Stimulated activated CD4-positive, alpha-beta T cell treated with anti-CD3 and anti-CD28 coated beads, Interleukin-1b, Interleukin-23, amount 100 ng/mL, for 24 hours (primary cell): ENCODE data around the gene FAM98B.
"Not testable (repeated sequence)": the region's sequence is repeated elsewhere in the genome, so short reads cannot be mapped to it uniquely, and the experiment has no call there.

Experiments
- DNase-seq, 4 experiments: peaks; one replicate each; pipeline ENCODE4 v3.0.0-alpha.2; 2020; ENCODE audit warnings: low read depth in 4 of 4, low spot score in 1 of 4

The FAM98B gene

DNA sequence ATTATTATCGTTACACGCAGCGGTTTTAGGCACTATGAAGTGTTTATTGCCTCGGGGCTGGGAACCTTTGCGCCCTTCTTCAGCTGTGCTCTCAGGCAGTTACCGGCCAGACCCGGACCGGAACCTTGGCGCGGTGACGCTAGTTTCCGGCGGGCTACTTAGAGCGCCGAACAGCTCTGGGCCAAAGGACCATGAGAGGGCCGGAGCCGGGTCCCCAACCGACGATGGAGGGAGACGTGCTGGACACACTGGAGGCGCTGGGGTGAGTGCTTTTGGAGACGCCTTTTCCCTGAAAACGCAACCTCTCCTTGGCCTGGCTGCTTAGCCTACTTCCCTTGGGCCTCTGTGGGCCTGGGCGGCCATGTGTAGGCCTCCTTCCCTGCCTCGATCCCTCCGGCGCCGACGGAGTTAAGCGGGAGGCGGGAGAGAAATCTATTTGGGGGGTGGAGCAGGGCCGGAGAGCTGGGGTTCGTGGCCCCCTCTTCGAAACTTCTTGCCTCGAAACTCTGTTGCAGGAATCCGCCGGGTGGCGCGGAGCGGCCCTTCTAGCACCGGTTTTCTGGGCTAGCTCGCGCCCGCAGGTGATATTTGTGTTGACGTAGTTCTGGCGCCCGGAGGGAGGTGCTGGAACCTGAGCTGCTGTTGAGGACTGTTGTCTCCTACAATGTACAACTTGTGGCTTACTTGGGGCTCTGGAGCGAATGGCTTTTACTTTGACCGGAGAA lies at the start of gene FAM98B:
Gene FAM98B, plus strand, starts transcription at position 157 of the 725 bp plus-strand sequence. Its CDS starts 35 bp downstream, at position 192.
- peak; percentile 79 to 88 (median 84) for DNase-seq

DNA sequence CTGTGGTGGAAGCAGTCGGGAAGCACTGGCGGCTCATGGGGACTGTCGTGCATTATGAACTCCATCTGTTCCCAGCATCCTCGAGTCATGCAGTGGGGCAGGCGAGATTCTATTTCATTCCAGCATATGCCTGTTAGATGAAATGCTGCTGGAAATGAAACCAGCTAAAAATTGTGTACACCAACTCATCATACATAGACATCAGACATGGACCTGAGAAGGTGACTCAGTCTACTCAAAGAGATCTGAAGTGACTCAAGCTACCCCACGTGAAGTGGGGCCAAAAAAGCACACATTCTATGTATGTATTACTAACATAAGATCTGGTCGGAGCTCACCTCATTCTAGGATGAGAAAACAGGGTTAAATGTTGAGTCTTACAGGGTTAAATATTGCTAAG lies 47.5 kb upstream of the FAM98B start:
- DNase-seq: no peak

DNA sequence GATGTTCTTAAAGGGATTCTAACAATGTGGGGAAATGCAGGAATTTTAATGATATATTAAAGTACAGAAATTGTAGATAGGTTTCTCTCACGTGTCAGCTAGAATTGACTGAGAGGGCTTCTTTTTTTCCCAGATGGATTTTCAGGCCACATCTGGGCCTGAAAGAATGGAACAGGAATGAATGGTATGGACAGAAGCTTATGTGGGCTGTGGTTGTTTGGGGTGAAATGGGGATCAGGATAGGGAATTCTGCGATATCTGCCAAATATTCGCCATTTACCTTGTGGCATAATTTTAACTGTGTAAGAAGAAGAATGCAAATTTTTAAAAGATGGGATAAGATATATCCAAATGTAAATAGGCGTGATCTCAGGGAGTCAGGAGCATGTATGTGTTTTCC lies 45.4 kb upstream of the FAM98B start:
- DNase-seq: no peak

DNA sequence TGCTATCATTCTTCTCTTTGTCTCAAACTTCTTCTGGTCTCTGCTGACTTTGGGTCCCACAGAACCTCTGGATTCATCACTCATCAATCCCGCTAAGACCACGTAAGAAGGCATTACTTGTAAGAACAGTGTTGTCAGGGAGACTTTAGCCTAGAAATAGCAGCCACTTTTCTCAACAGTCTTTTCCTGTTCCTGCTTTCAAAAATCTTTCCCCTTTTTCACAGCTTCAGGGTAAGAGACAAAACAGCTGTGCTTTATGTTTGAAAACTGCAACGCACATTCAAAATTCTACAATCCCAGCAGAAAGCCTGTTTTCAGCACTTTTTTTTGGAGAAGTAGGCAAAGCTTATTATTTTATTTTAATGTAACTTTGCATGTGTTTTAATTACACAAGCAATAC lies 42.0 kb upstream of the FAM98B start:
- no peak for DNase-seq

DNA sequence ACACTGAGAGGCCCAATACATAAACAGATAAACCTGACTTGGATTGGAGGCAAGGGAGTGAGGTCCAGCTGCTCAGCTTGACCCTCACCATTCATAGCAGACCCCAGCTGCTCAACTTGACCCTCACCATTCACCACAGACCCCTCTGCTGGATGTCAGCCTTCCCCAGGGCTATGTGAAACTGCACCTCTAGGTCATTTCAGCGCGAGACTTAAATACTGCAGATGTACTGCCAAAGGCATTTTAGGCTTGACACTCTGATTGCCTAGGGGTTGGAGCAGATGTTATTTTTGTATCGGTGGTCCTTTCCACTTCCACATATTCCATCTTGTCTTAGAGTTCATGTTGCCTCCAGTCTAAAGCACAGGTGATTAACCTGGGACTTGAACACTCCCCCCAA lies 41.5 kb upstream of the FAM98B start:
- DNase-seq: no peak

DNA sequence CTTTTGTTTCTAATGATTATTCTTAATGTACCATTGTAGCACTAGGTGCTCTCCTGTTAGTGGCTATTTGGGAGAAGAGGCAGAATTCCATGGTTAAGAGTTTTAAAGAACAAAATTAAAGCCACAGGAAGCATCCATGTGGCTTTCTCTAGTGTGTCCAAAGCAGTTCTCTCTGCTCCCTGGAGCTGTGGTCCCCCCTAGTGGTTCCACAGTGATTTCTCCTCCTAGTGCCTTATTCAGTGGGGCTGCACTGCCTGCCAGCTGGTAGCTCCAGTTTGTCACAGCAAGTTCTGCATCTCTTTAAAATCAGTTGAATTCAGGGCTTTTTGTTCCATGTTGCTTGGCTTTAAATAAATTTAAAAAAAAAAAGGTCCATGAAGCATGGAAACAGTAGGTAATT lies 39.6 kb upstream of the FAM98B start:
- no peak for DNase-seq

DNA sequence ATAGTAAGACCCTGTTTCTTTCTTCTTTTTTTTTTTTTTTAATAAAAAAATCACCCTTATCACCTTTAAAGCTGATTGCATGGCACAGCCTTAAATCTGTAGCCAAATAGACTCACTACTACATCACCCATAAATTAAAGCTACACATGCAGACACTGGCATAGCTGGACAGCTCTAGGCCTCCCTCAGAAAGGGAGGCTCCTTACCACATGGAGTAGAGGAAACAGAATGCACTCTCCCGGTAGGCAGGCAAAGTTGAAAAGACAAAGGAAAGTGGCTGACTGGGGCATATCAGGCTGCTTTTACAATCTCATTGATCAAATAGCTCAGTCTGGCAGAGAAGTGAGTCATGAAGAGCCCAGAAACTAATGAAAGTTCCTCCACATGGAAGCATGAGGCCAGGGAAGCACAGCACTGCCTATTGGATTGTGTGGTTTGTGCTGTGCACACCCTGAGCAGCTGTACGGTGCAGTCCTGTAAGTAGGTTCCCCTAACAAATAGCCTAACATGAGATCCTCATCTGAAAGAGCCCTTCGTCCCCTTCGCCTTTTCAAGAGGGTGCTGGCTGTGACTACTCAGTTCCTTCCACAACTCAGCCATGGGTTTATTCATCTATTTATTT lies 32.7 kb upstream of the FAM98B start:
- DNase-seq: no peak

DNA sequence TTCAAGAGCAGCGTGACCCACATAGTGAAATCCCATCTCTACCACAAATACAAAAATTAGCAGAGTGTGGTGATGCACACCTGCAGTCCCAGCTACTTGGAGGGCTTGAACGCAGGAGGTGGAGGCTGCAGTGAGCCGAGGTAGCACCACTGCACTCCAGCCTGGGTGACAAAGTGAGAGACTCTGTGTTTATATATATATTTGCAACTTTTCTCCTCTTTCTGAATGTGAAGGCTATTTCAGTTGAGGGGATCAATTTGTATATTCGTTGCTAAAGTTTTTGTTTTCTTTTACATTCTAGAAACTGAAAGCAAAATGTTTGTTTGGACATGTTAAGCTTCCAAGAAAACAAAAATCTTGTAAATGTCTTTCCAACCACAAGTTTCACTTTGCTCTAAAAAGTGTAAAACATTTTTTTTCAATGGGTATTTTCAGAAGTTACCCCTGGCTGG lies 29.8 kb upstream of the FAM98B start:
- no peak for DNase-seq

DNA sequence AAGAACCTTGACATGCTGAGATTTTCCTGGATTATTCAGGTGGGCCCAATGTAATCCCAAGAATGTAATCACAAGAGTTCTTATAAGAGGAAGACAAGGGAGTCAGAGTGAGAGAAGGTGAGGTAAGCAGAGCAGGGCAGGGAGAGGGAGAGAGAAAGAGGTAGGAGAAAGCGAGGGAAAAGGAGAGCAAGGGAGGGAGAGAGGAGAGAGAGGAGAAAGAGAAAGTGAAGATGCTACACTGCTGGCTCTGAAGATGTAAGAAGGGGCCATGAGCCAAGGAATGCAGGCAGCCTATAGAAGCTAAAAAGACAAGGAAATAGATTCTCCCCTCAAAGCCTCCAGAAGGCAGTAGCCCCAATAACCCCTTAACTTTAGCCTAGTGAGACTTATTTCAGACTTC lies 28.7 kb upstream of the FAM98B start:
- DNase-seq: no peak

DNA sequence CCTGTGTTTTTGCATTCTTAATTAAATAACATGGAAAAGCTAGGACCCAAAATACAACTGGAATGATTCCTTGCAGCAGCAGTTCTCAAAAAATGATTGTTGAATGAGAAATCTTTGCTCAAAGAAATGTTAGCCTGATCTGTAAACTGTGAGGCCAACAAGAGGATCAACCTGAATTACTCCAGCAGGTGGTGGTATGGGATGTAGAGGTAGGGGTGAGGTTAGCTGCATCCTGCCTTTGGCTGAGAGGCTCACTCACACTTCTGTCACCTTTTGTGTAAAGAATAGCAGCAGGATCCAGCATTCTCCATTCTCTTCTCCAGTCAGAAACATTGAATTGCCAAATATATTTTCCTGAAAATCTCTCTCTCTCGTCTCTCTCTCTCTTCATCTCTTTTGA lies 26.5 kb upstream of the FAM98B start:
- no peak for DNase-seq

DNA sequence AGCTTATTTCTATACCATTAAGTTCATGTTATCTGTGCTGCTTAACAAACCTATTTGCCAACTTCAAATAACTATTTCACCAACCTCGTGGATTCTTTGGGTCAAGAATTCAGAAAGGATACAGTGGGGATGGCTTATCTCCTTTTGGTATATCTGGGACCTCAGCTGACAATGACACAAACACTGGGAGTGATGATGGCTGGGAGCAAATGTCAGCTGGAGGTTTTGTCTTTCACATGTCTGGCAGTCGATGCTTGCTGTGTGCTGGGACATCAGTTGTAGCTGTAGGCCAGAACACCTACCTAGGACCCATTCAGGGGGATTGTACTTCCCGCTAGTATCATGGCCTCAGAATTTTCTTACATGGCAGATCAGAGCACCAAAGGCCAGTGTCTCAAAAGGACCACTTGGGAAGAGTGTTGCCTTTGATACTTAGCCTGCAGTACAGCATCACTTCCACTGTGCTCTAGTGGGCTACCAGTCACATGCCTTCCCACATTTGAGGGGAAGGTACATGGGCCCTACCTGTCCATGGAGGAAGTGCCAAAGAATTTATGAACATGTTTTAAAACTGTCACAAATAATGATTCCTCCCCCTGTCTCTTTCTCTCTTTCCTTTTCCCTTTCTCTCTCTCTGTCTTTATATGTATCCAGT lies 23.7 kb upstream of the FAM98B start:
- DNase-seq: no peak

DNA sequence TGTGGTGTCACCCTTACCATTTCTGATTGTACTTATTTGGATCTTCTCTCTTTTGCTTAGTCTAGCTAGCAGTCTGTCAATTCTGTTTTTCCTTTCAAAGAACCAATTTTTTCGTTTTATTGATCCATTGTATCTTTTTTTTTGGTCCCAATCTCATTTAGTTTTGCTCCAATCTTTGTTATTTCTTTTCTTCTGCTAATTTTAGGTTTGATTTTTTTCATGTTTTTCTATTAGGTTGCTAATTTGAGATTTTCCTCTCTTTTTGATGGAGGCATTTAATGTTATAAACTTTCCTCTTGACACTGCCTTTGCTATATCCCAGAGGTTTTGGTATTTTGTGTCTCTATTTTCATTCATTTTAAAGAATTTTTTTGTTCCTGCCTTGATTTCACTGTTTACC lies 16.9 kb upstream of the FAM98B start:
- no peak for DNase-seq

DNA sequence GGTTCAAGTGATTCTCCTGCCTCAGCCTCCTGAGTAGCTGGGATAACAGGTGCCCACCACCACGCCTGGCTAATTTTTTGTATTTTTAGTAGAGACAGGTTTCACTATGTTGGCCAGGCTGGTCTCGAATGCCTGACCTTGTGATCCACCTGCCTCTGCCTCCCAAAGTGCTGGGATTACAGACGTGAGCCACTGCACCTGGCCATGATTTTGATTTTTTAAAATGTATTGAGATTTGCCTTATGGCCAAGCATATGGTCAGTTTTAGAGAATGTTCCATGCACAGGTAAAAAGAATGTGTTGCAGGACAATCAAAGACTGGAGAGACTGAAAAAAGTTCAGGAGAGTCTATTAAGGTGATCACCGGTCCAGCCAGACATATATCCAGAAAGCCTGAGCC lies 16.3 kb upstream of the FAM98B start:
- DNase-seq: not testable (repeated sequence)

DNA sequence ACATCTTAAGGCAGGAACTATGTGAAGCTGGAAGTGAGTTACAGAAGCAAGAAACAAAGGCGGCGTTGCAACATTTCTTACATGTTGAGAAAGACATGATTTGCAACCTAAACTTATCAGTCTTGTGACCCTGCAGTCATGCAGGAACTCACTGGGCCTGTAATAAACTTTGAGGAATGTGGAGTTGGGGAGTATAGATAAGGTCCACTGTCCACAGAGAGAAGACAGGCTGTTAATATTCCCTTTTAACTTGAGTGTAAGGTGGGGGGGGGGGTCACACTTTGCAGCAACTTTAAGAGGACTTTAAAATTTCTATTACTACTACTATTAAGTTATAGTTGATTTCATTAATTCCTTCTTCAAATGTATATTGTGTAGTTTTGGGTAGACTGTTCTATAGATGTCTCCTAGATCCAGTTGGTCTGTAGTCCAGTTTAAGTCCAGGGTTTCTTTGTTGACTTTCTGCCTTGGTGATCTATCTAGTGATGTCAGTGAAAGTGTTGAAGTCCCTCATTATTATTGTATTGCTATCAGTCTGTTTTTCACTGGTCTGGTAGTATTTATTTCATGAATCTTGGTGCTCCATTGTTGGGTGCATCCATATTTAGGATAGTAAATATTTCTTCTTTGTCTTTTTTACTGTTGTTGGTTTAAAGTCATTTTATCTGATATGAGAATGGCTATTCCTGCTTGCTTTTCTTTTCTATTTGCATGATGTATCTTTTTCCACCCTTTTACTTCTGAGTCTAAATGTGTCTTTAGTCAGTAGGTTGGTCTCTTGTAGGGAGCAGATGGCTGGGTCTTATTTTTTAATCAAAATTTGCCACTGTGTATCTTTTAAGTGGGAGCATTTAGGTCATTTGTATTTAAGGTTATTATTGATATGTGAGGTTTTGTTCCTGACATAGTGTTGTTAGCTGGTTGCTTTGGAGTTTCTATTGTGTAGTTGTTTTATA lies 15.6 kb upstream of the FAM98B start:
- DNase-seq: no peak

DNA sequence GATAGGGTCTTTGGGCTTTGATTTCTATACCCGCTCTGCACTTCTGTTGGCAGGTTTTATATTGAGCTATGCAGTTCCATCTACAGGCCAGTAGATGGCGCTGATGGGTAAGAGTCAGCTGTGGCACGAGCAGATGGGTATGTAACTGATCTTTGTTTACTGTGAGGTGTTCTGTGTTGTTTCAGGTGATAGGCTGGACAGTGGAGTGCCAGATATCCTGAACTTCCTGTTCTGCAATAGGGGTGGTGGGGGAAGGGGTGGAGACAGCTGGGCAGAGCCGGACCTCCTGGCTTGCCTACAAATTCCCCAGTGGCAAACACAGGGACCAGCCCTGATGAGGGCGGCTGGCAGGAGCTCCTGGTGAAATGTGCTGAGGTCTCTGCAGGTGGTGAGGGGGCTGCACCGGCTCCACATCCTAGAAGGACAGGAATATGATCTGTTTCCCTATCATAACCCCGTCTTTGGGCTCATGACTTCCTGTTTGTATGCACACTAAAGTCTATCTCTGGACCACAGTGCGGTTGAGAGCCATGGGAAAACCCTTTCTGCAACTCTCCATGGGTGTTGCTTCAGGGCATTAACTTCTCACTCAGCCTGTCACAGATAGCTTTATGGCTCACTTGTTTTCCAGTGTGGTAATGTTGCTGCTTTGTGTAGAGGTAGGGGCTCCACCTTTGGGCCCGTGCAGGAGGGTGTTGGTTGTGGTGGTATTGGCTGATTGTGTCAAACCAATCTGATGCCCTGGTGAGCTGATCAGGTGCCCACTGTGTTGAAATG lies 13.4 kb upstream of the FAM98B start:
- peak in 3 of 4 experiments; percentile 19 to 32 (median 20) for DNase-seq

DNA sequence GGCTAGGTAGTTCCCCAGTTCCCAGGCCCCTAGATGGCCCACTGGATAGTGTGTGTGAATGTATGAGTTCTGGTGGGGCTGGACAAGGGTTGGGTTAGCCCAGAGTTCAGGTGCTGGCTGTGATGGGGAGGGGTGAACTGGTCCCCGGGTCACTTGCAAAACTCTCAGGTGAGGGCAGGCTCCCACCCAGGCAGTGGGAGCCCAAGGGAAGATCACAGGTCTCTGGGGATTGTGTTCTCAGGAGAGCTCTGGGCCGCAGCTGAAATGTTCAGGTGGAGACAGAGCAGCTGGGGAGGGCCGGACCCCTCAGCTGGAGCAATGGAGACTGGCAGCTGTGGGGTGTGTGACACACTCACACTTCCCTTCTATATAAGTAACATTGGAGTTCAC lies 12.8 kb upstream of the FAM98B start:
- no peak for DNase-seq

DNA sequence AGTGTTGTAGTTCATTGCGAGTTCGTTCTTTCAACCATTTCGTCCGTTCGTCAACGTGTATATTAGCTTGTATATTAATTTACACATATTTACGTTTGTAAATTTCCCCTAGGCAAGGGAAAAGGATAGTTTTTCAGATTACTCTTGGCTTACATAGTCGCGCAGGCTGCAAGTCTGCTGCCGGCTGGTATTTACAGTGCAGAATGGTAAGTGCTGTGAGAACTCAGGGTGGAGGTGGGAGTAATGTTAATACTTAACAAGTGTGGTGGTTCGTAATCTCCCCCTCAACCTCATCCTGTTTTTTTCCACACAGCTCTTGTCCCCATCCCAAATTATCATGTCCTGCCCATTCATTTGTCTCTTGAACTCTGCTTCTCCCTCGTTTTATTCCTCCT lies 766 bp downstream of the FAM98B start:
- DNase-seq: no peak

DNA sequence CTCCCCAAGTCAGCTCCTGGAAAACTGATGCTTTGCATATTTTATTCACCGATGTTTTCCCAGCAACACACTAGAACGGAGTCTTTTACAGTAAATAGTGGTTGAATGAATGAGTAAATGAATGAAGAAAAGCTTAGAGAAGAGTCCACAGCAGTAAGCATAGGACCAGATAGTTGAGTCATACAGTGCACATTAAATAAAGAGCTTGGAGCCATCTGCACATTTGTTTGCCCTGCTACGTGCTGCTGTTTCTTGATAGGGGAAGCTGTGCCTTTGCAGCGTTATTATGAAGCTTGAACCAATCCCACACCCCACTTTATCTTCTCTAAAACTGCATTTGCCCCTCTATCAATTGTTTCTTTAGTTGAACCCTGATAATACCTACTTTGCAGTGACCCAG lies 1.2 kb downstream of the FAM98B start:
- DNase-seq: no peak

DNA sequence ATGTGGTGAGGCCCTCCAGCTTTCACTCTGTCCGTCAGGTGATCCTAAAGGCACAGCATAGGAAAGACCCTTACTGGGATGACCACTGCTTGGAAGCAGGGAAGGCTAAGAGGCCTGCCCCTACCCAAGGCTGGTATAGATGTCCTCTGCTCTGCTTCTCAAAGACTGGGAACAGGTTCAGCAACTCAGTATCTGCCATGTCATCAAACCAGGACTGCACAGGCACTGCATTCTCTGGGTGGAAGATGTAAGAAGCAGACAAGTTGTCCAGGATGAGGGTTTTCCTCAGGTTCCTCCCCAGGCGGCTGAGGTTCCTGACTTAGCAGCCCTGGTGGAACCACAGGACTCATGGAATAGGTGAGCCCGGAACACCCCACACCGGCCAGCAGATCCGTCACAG lies 4.7 kb downstream of the FAM98B start:
- no peak for DNase-seq

DNA sequence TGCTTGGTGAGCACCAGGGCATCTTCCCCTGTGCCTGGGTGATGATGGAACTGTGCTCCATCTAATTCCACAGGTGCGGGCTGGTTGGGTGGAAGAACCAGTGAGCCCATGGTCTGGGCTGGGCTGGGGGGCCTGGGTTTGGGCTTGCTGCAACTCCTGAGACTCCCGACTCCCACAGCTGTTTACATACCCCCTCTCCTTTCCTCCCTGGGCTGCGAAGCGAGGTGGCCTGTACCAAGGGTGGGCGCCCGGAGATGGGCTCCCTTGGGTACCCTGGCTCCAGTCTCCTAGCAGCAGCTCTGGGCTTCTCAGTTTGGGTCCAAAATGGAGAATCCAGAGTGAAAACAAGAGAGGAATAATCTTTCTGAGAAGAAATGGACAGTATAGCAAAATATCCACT lies 5.6 kb downstream of the FAM98B start:
- no peak for DNase-seq

DNA sequence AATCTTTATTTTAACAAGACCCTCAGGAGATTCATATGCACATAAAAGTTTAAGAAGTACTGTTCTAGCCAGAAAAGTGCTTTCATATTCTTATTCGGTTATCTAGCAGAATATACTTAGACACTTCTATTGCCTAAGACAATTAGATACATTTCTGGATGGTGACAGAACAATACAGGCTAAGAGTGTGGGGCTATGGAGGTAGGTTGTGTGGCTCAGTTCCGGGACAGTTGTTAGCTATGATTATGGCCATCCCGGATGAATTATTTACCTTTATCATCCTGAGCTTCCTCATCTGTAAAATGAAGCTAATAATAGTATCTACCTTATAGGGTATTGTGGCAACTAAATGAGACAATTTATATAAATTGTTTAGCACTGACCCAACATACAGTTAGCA lies 6.6 kb downstream of the FAM98B start:
- no peak for DNase-seq
